Measurements from ENCODE around the gene C1orf174. TPM values are rescaled to one million over a fixed set of nuclear protein-coding genes. Genes with fewer than 3 reads are reported as not detected.

C1orf174 gene
- polyA plus RNA-seq, 3 donors = 19.1 to 46.0 (median 21.3) TPM

- Mint-ChIP-seq H3K27ac (no peak overlapping the region), H3K36me3 (no peaks in the 10 kb centered on the region), H3K27me3 (ENCODE audit: low read depth in 3 of 3) (peaks cover 9 to 10% (median 10%) of the 10 kb centered on the region in 3 donors), H3K9me3 (peaks cover 0 to under 1% (median 0%) of the 10 kb centered on the region in 7 donors), H3K4me1 (no peaks in the 10 kb centered on the region), H3K4me3 (no peak overlapping the region)
- intact Hi-C loops (cut with micrococcal nuclease) = no loop called here
- Histone ChIP-seq H3K4me2 (replicated peaks; ENCODE audit: extremely low read depth, low read length, poor library complexity, severe bottlenecking) (no peak overlapping the region), H3K27me3 (ENCODE audit: control insufficient read depth in 2 of 2, insufficient read depth in 2 of 2, low read length in 2 of 2) (no peaks in the 10 kb centered on the region), H4K20me1 (ENCODE audit: insufficient read depth, low read length) (no peaks in the 10 kb centered on the region), H3K4me1 (ENCODE audit: control insufficient read depth in 1 of 2, insufficient read depth in 2 of 2, low read length in 2 of 2) (no peaks in the 10 kb centered on the region), H3K36me3 (replicated peaks in 1 of 2; ENCODE audit: control insufficient read depth in 1 of 2, insufficient read depth in 2 of 2, low read length in 2 of 2) (no peaks in the 10 kb centered on the region), H3K79me2 (ENCODE audit: insufficient read depth, low read length) (no peaks in the 10 kb centered on the region), H3K9me3 (replicated peaks in 1 of 2; ENCODE audit: control insufficient read depth in 1 of 2, insufficient read depth in 1 of 2, low read length in 2 of 2) (no peaks in the 10 kb centered on the region), H2AFZ (ENCODE audit: insufficient read depth, low read depth, low read length, poor library complexity, severe bottlenecking) (no peak overlapping the region), H3K4me3 (replicated peaks in 1 of 3; ENCODE audit: low read depth in 2 of 3, low read length in 3 of 3) (no peak overlapping the region), H3K9ac (ENCODE audit: insufficient read depth, low read length, poor library complexity, severe bottlenecking) (no peak overlapping the region), H3K27ac (ENCODE audit: low read depth in 1 of 2, low read length in 2 of 2) (no peak overlapping the region)
- TF ChIP-seq, protein P1, sequence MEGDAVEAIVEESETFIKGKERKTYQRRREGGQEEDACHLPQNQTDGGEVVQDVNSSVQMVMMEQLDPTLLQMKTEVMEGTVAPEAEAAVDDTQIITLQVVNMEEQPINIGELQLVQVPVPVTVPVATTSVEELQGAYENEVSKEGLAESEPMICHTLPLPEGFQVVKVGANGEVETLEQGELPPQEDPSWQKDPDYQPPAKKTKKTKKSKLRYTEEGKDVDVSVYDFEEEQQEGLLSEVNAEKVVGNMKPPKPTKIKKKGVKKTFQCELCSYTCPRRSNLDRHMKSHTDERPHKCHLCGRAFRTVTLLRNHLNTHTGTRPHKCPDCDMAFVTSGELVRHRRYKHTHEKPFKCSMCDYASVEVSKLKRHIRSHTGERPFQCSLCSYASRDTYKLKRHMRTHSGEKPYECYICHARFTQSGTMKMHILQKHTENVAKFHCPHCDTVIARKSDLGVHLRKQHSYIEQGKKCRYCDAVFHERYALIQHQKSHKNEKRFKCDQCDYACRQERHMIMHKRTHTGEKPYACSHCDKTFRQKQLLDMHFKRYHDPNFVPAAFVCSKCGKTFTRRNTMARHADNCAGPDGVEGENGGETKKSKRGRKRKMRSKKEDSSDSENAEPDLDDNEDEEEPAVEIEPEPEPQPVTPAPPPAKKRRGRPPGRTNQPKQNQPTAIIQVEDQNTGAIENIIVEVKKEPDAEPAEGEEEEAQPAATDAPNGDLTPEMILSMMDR (IDR thresholded peaks at IDR 0.05) = no peak
- 72% methylated on average over 13 of the region's 13 CpGs for WGBS (ENCODE audit: insufficient coverage)
- no peak for DNase-seq
Measured at GRCh38 chr1:3924186-3924824, 24.2 kb upstream of the C1orf174 start.

DNA sequence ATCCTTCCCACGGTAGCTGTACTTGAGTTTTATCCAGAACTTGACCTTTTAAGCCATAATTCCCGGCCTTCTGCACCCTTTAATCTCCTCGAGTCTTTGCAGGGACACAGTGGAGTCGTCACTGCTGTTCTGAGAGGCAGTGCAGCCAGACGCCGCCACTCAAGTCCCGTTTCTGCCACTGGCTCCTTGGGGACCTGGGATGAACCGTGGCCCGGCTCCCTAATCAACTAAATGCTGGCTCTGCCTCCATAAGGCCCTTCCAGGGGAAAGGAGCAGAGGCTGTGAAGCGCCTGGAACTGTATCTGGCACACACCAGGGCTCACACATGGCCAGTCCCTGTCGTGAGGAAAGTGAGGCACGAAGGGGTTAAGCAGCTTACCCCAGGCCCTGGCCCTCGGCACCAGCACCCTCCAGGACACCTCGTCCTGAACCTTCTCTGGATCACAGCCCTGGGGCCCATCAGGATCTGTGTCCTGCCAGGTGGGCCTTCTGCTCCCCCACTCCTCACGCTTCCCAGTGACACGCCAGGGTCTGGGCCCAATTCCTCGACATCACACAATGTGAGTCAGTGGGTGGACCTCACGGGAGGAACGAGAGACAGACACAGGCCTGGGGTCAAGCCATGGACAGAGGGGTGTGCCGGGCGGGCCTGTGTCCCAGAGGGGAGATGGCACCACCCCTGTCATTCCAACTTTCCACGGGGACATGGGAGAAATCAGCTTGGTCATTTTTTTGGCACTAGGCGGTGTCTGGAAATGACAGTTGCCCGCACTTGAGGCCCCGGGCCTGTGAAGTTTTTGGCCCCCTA, 23.5 kb upstream of the C1orf174 start:
- no peaks in the 10 kb centered on the region for H3K4me1 Mint-ChIP-seq

More for the DNA sequence above, 23.5 kb upstream of the C1orf174 start:
- Mint-ChIP-seq H3K27me3 (ENCODE audit: low read depth in 3 of 3) (peaks cover 8 to 12% (median 10%) of the 10 kb centered on the region in 3 donors), H3K27ac (no peak overlapping the region), H3K9me3 (peaks cover 0 to 2% (median 0%) of the 10 kb centered on the region in 7 donors), H3K36me3 (no peaks in the 10 kb centered on the region), H3K4me3 (no peak overlapping the region)
- no peak overlapping the region for H3K4me3 ChIP-seq (replicated peaks in 1 of 3; ENCODE audit: low read depth in 2 of 3, low read length in 3 of 3)
- intact Hi-C loops (cut with micrococcal nuclease) = no loop called here
- 92% methylated on average over 23 of the region's 25 CpGs for WGBS (ENCODE audit: insufficient coverage)
- no peaks in the 10 kb centered on the region for H3K79me2 ChIP-seq (ENCODE audit: insufficient read depth, low read length)
- H3K27ac ChIP-seq (ENCODE audit: low read depth in 1 of 2, low read length in 2 of 2) = no peak overlapping the region
- H4K20me1 ChIP-seq (ENCODE audit: insufficient read depth, low read length) = no peaks in the 10 kb centered on the region
- no peak overlapping the region for H2AFZ ChIP-seq (ENCODE audit: insufficient read depth, low read depth, low read length, poor library complexity, severe bottlenecking)
- DNase-seq = no peak
- no peak overlapping the region for H3K4me2 ChIP-seq (replicated peaks; ENCODE audit: extremely low read depth, low read length, poor library complexity, severe bottlenecking)
- H3K36me3 ChIP-seq (replicated peaks in 1 of 2; ENCODE audit: control insufficient read depth in 1 of 2, insufficient read depth in 2 of 2, low read length in 2 of 2) = no peaks in the 10 kb centered on the region
- H3K27me3 ChIP-seq (ENCODE audit: control insufficient read depth in 2 of 2, insufficient read depth in 2 of 2, low read length in 2 of 2) = no peaks in the 10 kb centered on the region
- TF ChIP-seq, protein P1 (IDR thresholded peaks at IDR 0.05) = no peak
- H3K9ac ChIP-seq (ENCODE audit: insufficient read depth, low read length, poor library complexity, severe bottlenecking) = no peak overlapping the region
- H3K9me3 ChIP-seq (replicated peaks in 1 of 2; ENCODE audit: control insufficient read depth in 1 of 2, insufficient read depth in 1 of 2, low read length in 2 of 2) = no peaks in the 10 kb centered on the region
- no peaks in the 10 kb centered on the region for H3K4me1 ChIP-seq (ENCODE audit: control insufficient read depth in 1 of 2, insufficient read depth in 2 of 2, low read length in 2 of 2)
